OCI-LY1 (cell line): ENCODE results near the gene TAS2R41.

ENCODE experiments used
- H2AFZ ChIP-seq: fragments of 200-600 bp; sonication (generic), shearing (Covaris generic); 2 replicates; pipeline ENCODE4 v1.6.0; 2014; ENCODE audit warnings: antibody characterized with exemption, mild to moderate bottlenecking, low read length
- H3F3A ChIP-seq: fragments of 200-600 bp; sonication (generic), shearing (Covaris generic); 2 replicates; pipeline ENCODE4 v1.6.0; 2014; ENCODE audit warnings: mild to moderate bottlenecking, antibody characterized with exemption, low read length, moderate library complexity; ENCODE audit not compliant: insufficient read depth
- H3K27ac ChIP-seq: fragments of 200-600 bp; sonication (generic); 2 replicates; pipeline ENCODE4 v1.5.1; 2014; ENCODE audit warnings: low read length, mixed run types, mild to moderate bottlenecking, low read depth; ENCODE audit not compliant: poor library complexity, severe bottlenecking
- H3K27me3 ChIP-seq: fragments of 200-600 bp; sonication (generic); 2 replicates; pipeline ENCODE4 v1.6.0; 2014; ENCODE audit warnings: antibody characterized with exemption, mild to moderate bottlenecking, low read length, moderate library complexity; ENCODE audit not compliant: insufficient read depth
- H3K36me3 ChIP-seq: fragments of 200-600 bp; sonication (generic); 2 replicates; pipeline ENCODE4 v1.6.1; 2014; ENCODE audit warnings: mild to moderate bottlenecking, antibody characterized with exemption, low read length, moderate library complexity, mixed read lengths; ENCODE audit not compliant: insufficient read depth
- H3K4me1 ChIP-seq: fragments of 200-600 bp; sonication (generic); 2 replicates; pipeline ENCODE4 v1.5.1; 2014; ENCODE audit warnings: mild to moderate bottlenecking, low read length, moderate library complexity; ENCODE audit not compliant: insufficient read depth, severe bottlenecking
- H3K4me2 ChIP-seq: fragments of 200-600 bp; sonication (generic), shearing (Covaris generic); 2 replicates; pipeline ENCODE4 v1.6.1; 2014; ENCODE audit warnings: low read length
- H3K4me3 ChIP-seq: fragments of 200-600 bp; sonication (generic); 2 replicates; pipeline ENCODE4 v1.5.1; 2014; ENCODE audit warnings: low read length, low read depth, mild to moderate bottlenecking, mixed read lengths; ENCODE audit not compliant: poor library complexity, severe bottlenecking
- H3K79me2 ChIP-seq: fragments of 200-600 bp; shearing (Covaris generic); 2 replicates; pipeline ENCODE4 v1.6.1; 2016; ENCODE audit warnings: mixed run types, low read length, mixed read lengths; ENCODE audit not compliant: insufficient read depth
- H3K9ac ChIP-seq: fragments of 200-600 bp; sonication (generic), shearing (Covaris generic); 2 replicates; pipeline ENCODE4 v1.6.1; 2014; ENCODE audit warnings: mild to moderate bottlenecking, low read length, mixed read lengths
- H3K9me2 ChIP-seq: fragments of 200-600 bp; sonication (generic), shearing (Covaris generic); 2 replicates; pipeline ENCODE4 v1.6.1; 2014; ENCODE audit warnings: low read depth, mild to moderate bottlenecking, low read length, mixed read lengths
- H3K9me3 ChIP-seq: fragments of 200-600 bp; shearing (Covaris generic); 2 replicates; pipeline ENCODE4 v1.6.1; 2014; ENCODE audit warnings: low read length, mixed read lengths
- H4K20me1 ChIP-seq: fragments of 200-600 bp; sonication (generic), shearing (Covaris generic); 2 replicates; pipeline ENCODE4 v1.6.0; 2016; ENCODE audit warnings: mild to moderate bottlenecking, low read length; ENCODE audit not compliant: insufficient read depth
- EZH2 ChIP-seq: fragments of 200-600 bp; sonication (generic), shearing (Covaris generic); IDR thresholded peaks from 2 replicates; pipeline ENCODE4 v1.8.0; 2017; ENCODE audit warnings: borderline replicate concordance, mixed run types, mild to moderate bottlenecking, antibody characterized with exemption, low read length, moderate library complexity, mixed read lengths
- TF ChIP-seq, protein P1 (sequence below): fragments of 200-600 bp; sonication (generic), shearing (Covaris generic); IDR thresholded peaks from 2 replicates; pipeline ENCODE4 v1.5.1; 2017; ENCODE audit warnings: mild to moderate bottlenecking, antibody characterized with exemption, low read length, moderate library complexity, mixed read lengths

Gene TAS2R41

DNA sequence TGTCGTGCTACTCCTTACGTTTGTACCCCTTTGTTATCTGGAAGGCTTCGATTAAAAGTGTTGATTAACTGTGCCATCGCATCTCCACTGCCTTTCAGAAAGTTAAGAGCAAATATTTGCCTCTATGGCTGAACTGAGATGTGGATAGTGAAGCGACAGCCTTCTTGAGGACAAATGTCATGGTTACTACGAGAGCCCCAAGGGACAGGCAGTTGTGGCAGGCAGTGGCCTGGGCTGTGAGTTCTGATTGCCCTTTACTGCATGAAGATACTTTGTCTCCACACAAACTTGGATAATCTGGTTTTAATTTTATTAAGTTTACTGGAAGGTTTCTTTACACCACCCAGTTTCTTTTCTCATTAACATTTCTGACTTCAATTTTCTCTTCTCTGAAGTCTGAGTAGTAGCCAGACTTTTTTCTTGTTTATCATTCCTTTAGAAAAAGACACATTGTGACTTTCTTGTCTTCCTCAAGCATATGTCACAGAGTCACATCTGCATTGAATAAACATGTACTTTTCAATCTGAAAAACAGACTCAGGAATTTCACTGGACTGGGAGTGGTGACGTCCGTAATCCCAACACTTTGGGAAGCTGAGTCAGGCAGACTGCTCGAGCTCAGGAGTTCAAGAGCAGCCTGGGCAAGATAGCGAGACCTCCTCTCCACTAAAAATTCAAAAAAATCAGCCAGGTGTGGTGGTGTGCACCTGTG is 1.5 kb downstream of the TAS2R41 start:
- Histone ChIP-seq H3K4me1 (no peaks in the 10 kb centered on the region), H3K9ac (no peak overlapping the region), H3K9me3 (no peaks in the 10 kb centered on the region), H2AFZ (no peak overlapping the region), H3K27me3 (no peaks in the 10 kb centered on the region), H4K20me1 (no peaks in the 10 kb centered on the region), H3K9me2 (no peaks in the 10 kb centered on the region), H3K4me2 (no peak overlapping the region), H3F3A (no peaks in the 10 kb centered on the region), H3K27ac (no peak overlapping the region), H3K79me2 (no peaks in the 10 kb centered on the region), H3K4me3 (no peak overlapping the region), H3K36me3 (no peaks in the 10 kb centered on the region)
- TF ChIP-seq, protein P1, sequence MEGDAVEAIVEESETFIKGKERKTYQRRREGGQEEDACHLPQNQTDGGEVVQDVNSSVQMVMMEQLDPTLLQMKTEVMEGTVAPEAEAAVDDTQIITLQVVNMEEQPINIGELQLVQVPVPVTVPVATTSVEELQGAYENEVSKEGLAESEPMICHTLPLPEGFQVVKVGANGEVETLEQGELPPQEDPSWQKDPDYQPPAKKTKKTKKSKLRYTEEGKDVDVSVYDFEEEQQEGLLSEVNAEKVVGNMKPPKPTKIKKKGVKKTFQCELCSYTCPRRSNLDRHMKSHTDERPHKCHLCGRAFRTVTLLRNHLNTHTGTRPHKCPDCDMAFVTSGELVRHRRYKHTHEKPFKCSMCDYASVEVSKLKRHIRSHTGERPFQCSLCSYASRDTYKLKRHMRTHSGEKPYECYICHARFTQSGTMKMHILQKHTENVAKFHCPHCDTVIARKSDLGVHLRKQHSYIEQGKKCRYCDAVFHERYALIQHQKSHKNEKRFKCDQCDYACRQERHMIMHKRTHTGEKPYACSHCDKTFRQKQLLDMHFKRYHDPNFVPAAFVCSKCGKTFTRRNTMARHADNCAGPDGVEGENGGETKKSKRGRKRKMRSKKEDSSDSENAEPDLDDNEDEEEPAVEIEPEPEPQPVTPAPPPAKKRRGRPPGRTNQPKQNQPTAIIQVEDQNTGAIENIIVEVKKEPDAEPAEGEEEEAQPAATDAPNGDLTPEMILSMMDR, result no peak
- no peak for TF ChIP-seq EZH2

GRCh38 chr7:143480501-143480900 is 2.8 kb downstream of the TAS2R41 start:
- Histone ChIP-seq H3K79me2 (no peaks in the 10 kb centered on the region), H3K4me1 (no peaks in the 10 kb centered on the region), H3K27ac (no peak overlapping the region), H3K4me3 (no peak overlapping the region), H3K9me2 (no peaks in the 10 kb centered on the region), H2AFZ (no peak overlapping the region), H3K9ac (no peak overlapping the region), H3K27me3 (no peaks in the 10 kb centered on the region), H4K20me1 (no peaks in the 10 kb centered on the region), H3K9me3 (no peaks in the 10 kb centered on the region), H3K4me2 (no peak overlapping the region), H3F3A (no peaks in the 10 kb centered on the region), H3K36me3 (no peaks in the 10 kb centered on the region)
- TF ChIP-seq, protein P1, result no peak
- TF ChIP-seq EZH2, result no peak

DNA sequence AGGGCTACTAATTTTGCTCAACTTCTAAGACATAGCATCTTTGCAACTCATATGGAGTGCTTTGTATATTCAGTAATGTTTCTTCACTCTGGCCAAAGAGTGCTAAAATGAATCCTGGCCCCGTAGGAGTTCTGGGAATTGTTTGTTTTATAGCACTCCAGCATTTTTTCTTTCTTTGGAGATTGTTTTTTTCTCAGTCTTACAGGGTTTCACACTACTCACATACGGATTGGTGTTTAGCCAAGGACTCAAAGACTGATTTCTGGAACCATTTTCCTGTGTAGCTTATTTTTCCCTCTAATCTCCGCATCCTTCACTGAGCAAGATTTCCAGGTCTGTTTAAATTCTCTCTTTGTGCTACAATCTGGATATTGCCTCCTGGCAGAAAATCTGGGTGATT is 6.4 kb downstream of the TAS2R41 start:
- TF ChIP-seq EZH2, result no peak
- TF ChIP-seq, protein P1, result no peak
- H3K4me1 ChIP-seq, result no peaks in the 10 kb centered on the region
- H3K27ac ChIP-seq, result no peak overlapping the region
- H3K4me3 ChIP-seq, result no peak overlapping the region
- H3K4me2 ChIP-seq, result no peak overlapping the region
- H2AFZ ChIP-seq, result no peak overlapping the region
- H3K27me3 ChIP-seq, result no peaks in the 10 kb centered on the region
- no peaks in the 10 kb centered on the region for H3K9me3 ChIP-seq
- H3K79me2 ChIP-seq, result no peaks in the 10 kb centered on the region
- H3F3A ChIP-seq, result no peaks in the 10 kb centered on the region
- H3K9me2 ChIP-seq, result no peaks in the 10 kb centered on the region
- no peaks in the 10 kb centered on the region for H4K20me1 ChIP-seq
- no peak overlapping the region for H3K9ac ChIP-seq
- H3K36me3 ChIP-seq, result no peaks in the 10 kb centered on the region
